ENCODE data around the gene STARD7.

DNA sequence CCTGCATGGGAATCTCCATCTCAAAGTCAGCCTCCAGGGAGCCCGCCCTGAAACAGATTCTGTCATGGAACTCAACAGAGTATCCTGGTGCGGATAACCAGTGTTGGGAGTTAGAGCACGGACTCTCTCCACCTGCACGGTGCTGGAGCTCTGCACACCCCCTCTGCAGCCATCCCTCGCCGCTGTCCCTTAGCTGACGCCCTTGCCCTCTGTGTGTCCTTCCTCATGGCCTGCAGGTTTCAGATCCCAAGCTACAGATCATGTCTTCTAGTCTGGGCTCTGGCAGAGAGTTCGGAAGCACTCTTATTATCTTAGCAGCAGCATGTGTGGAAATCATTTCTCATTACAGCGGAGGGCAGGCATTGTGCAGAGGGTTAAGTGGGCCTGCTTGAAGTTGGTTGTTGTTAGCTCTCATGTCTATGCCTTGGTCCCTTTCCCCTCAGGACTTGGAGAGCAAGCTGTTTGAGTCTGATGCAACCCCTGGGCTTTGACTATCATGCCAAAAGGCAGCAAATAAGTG, 31.2 kb upstream of the STARD7 start:
- TF ChIP-seq YY1 (tag by site-specific recombination; IDR thresholded peaks at IDR 0.05) (no peak), ZNF311 (tag by site-specific recombination; IDR thresholded peaks at IDR 0.05; ENCODE audit: borderline replicate concordance) (no peak)
- TF ChIP-seq, protein P1, sequence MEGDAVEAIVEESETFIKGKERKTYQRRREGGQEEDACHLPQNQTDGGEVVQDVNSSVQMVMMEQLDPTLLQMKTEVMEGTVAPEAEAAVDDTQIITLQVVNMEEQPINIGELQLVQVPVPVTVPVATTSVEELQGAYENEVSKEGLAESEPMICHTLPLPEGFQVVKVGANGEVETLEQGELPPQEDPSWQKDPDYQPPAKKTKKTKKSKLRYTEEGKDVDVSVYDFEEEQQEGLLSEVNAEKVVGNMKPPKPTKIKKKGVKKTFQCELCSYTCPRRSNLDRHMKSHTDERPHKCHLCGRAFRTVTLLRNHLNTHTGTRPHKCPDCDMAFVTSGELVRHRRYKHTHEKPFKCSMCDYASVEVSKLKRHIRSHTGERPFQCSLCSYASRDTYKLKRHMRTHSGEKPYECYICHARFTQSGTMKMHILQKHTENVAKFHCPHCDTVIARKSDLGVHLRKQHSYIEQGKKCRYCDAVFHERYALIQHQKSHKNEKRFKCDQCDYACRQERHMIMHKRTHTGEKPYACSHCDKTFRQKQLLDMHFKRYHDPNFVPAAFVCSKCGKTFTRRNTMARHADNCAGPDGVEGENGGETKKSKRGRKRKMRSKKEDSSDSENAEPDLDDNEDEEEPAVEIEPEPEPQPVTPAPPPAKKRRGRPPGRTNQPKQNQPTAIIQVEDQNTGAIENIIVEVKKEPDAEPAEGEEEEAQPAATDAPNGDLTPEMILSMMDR (tag by site-specific recombination; IDR thresholded peaks at IDR 0.05), result no peak

Data from HEK293 (cell line).